Keratinocyte (primary cell): ENCODE measurements around the gene CORO2A.

Experiments used
- EZH2 ChIP-seq: IDR thresholded peaks from one replicate; pipeline ENCODE4 v1.6.1; 2012; ENCODE audit warnings: inconsistent platforms, mild to moderate bottlenecking, low read length, moderate library complexity
- TF ChIP-seq, protein P1 (sequence below), 3 experiments: IDR thresholded peaks in 1 of 3; conservative IDR thresholded peaks in 1 of 3; optimal IDR thresholded peaks in 1 of 3; 2 replicates in 2 of 3; 3 replicates in 1 of 3; pipeline versions ENCODE3 to v1.5.1; 2011; ENCODE audit warnings: low read length in 3 of 3, mild to moderate bottlenecking in 3 of 3, moderate library complexity in 2 of 3, control low read depth in 1 of 3, inconsistent platforms in 1 of 3; ENCODE audit not compliant: insufficient read depth in 2 of 3; ENCODE audit errors: extremely low read depth in 1 of 3

DNA sequence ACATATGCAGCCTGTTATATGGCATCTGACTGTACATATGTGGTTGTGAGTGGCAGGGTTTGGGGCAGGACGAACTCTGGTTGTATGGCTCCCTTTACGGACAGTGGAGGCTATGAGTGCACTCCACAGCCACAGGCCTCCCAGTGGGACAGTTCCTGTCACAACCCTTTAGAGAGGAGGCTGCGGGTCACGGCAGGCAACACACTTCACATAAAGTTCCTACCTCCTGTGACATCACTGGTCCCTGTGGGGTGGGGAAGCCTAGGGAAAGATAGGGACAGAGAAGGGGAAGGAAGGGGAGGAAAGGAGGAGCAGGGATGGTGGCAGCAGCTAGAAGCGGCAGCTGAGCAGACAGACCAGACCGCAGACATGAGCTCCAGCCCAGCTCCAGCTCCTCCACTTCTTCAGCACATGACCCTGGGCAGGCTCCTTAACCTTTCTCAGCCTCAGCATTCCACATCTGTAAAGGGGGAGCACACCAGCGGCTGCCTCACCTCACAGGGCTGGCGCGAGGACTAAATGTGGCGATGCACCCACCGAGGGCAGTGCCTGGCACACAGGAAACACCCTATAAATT lies 27.4 kb upstream of the CORO2A start:
- TF ChIP-seq, protein P1, sequence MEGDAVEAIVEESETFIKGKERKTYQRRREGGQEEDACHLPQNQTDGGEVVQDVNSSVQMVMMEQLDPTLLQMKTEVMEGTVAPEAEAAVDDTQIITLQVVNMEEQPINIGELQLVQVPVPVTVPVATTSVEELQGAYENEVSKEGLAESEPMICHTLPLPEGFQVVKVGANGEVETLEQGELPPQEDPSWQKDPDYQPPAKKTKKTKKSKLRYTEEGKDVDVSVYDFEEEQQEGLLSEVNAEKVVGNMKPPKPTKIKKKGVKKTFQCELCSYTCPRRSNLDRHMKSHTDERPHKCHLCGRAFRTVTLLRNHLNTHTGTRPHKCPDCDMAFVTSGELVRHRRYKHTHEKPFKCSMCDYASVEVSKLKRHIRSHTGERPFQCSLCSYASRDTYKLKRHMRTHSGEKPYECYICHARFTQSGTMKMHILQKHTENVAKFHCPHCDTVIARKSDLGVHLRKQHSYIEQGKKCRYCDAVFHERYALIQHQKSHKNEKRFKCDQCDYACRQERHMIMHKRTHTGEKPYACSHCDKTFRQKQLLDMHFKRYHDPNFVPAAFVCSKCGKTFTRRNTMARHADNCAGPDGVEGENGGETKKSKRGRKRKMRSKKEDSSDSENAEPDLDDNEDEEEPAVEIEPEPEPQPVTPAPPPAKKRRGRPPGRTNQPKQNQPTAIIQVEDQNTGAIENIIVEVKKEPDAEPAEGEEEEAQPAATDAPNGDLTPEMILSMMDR (optimal IDR thresholded peaks at IDR 0.05 in 1 of 3, IDR thresholded peaks at IDR 0.05 in 1 of 3, conservative IDR thresholded peaks at IDR 0.05 in 1 of 3; ENCODE audit: extremely low read depth in 1 of 3, insufficient read depth in 2 of 3, low read length in 3 of 3), result no peak
- TF ChIP-seq EZH2, result no peak
